Hematopoietic multipotent progenitor cell treated with erythropoietin and hydrocortisone succinate and interleukin-3 and kit ligand, for 4 days (in vitro differentiated cells): ENCODE measurements around the gene PRTN3.
"Not testable (repeated sequence)": the region's sequence is repeated elsewhere in the genome, so short reads cannot be mapped to it uniquely, and the experiment has no call there.

ENCODE experiments used
- DNase-seq: peaks from one replicate; pipeline ENCODE4 v3.0.0-alpha.2; 2015

PRTN3 gene

GRCh38 chr19:849195-849594 is 8.4 kb downstream of the PRTN3 start:
- not testable (repeated sequence) for DNase-seq

GRCh38 chr19:850221-850978 is 9.6 kb downstream of the PRTN3 start:
- DNase-seq = peak; percentile 65

- no peak for DNase-seq
Measured at GRCh38 chr19:850979-851335, 10.2 kb downstream of the PRTN3 start.

GRCh38 chr19:852136-853013 is 11.6 kb downstream of the PRTN3 start, which contains the start of gene ELANE:
Gene ELANE, plus strand, starts transcription at chr19:852303. Its CDS starts 26 bp downstream, at chr19:852329.
- DNase-seq = peak; percentile 45

GRCh38 chr19:853014-853585 is 12.3 kb downstream of the PRTN3 start:
- no peak for DNase-seq

- not testable (repeated sequence) for DNase-seq
Measured at GRCh38 chr19:853614-854220, 12.9 kb downstream of the PRTN3 start.

- DNase-seq = no peak
Measured at GRCh38 chr19:854549-854948, 13.8 kb downstream of the PRTN3 start.

- no peak for DNase-seq
Measured at GRCh38 chr19:855142-855541, 14.3 kb downstream of the PRTN3 start.

GRCh38 chr19:855566-856120 is 14.8 kb downstream of the PRTN3 start:
- no peak for DNase-seq

GRCh38 chr19:858284-858683 is 17.5 kb downstream of the PRTN3 start:
- DNase-seq = no peak

GRCh38 chr19:858868-859843 is 18.4 kb downstream of the PRTN3 start, which contains the start of gene CFD:
Gene CFD, plus strand, starts transcription at chr19:859664. Its CDS starts 26 bp downstream, at chr19:859690.
- DNase-seq = peak; percentile 73

GRCh38 chr19:861141-861755 is 20.4 kb downstream of the PRTN3 start:
- no peak for DNase-seq

- peak; percentile 95 for DNase-seq
Measured at GRCh38 chr19:861756-862580, 21.2 kb downstream of the PRTN3 start.

- DNase-seq = peak; percentile 94
Measured at GRCh38 chr19:862581-863314, 21.9 kb downstream of the PRTN3 start.

- no peak for DNase-seq
Measured at GRCh38 chr19:863315-863620, 22.5 kb downstream of the PRTN3 start.

- DNase-seq = no peak
Measured at GRCh38 chr19:866769-867300, 26.0 kb downstream of the PRTN3 start.

GRCh38 chr19:867301-867793 is 26.5 kb downstream of the PRTN3 start:
- DNase-seq = no peak

GRCh38 chr19:867855-868457 is 27.2 kb downstream of the PRTN3 start:
- no peak for DNase-seq
